ENCODE results near the gene REPS2.

The REPS2 gene

GRCh38 chrX:17025621-17026302 is 79.3 kb downstream of the REPS2 start:
- Histone ChIP-seq H3K4me1 (ENCODE audit: insufficient read depth, low read length) (peaks cover 8% of the 10 kb centered on the region), H3K27ac (ENCODE audit: low read depth, low read length) (no peak overlapping the region), H3K9ac (ENCODE audit: low read length) (no peak overlapping the region), H3K27me3 (ENCODE audit: control insufficient read depth in 1 of 2, insufficient read depth in 2 of 2, low read length in 2 of 2) (no peaks in the 10 kb centered on the region), H3K4me3 (ENCODE audit: low read depth in 1 of 2, low read length in 2 of 2) (no peak overlapping the region), H3K36me3 (ENCODE audit: insufficient read depth, low read length) (no peaks in the 10 kb centered on the region), H3K9me3 (ENCODE audit: low read length) (no peaks in the 10 kb centered on the region)

- peaks cover 3% of the 10 kb centered on the region for H3K4me1 ChIP-seq (ENCODE audit: insufficient read depth, low read length)
- H3K27me3 ChIP-seq (ENCODE audit: control insufficient read depth in 1 of 2, insufficient read depth in 2 of 2, low read length in 2 of 2), result no peaks in the 10 kb centered on the region
Measured at GRCh38 chrX:17027931-17028330, 81.5 kb downstream of the REPS2 start.

GRCh38 chrX:17028356-17028755 is 81.9 kb downstream of the REPS2 start:
- Histone ChIP-seq H3K36me3 (ENCODE audit: insufficient read depth, low read length) (no peaks in the 10 kb centered on the region), H3K27ac (ENCODE audit: low read depth, low read length) (no peak overlapping the region), H3K4me1 (ENCODE audit: insufficient read depth, low read length) (peaks cover 3% of the 10 kb centered on the region), H3K9ac (ENCODE audit: low read length) (no peak overlapping the region), H3K4me3 (ENCODE audit: low read depth in 1 of 2, low read length in 2 of 2) (no peak overlapping the region), H3K9me3 (ENCODE audit: low read length) (no peaks in the 10 kb centered on the region), H3K27me3 (ENCODE audit: control insufficient read depth in 1 of 2, insufficient read depth in 2 of 2, low read length in 2 of 2) (no peaks in the 10 kb centered on the region)

More at GRCh38 chrX:17027931-17028330, 81.5 kb downstream of the REPS2 start:
- no peak overlapping the region for H3K9ac ChIP-seq (ENCODE audit: low read length)
- H3K4me3 ChIP-seq (ENCODE audit: low read depth in 1 of 2, low read length in 2 of 2), result no peak overlapping the region
- no peaks in the 10 kb centered on the region for H3K9me3 ChIP-seq (ENCODE audit: low read length)
- H3K27ac ChIP-seq (ENCODE audit: low read depth, low read length), result no peak overlapping the region
- H3K36me3 ChIP-seq (ENCODE audit: insufficient read depth, low read length), result no peaks in the 10 kb centered on the region

GRCh38 chrX:17030092-17030491 is 83.6 kb downstream of the REPS2 start:
- H3K27ac ChIP-seq (ENCODE audit: low read depth, low read length), result no peak overlapping the region
- H3K9ac ChIP-seq (ENCODE audit: low read length), result no peak overlapping the region
- H3K36me3 ChIP-seq (ENCODE audit: insufficient read depth, low read length), result no peaks in the 10 kb centered on the region
- peaks cover 3% of the 10 kb centered on the region for H3K4me1 ChIP-seq (ENCODE audit: insufficient read depth, low read length)
- no peak overlapping the region for H3K4me3 ChIP-seq (ENCODE audit: low read depth in 1 of 2, low read length in 2 of 2)
- H3K9me3 ChIP-seq (ENCODE audit: low read length), result no peaks in the 10 kb centered on the region
- no peaks in the 10 kb centered on the region for H3K27me3 ChIP-seq (ENCODE audit: control insufficient read depth in 1 of 2, insufficient read depth in 2 of 2, low read length in 2 of 2)

- Histone ChIP-seq H3K27me3 (ENCODE audit: control insufficient read depth in 1 of 2, insufficient read depth in 2 of 2, low read length in 2 of 2) (no peaks in the 10 kb centered on the region), H3K9ac (ENCODE audit: low read length) (no peak overlapping the region), H3K4me3 (ENCODE audit: low read depth in 1 of 2, low read length in 2 of 2) (no peak overlapping the region), H3K9me3 (ENCODE audit: low read length) (no peaks in the 10 kb centered on the region), H3K4me1 (ENCODE audit: insufficient read depth, low read length) (peaks cover 3% of the 10 kb centered on the region), H3K27ac (ENCODE audit: low read depth, low read length) (no peak overlapping the region), H3K36me3 (ENCODE audit: insufficient read depth, low read length) (no peaks in the 10 kb centered on the region)
Measured at GRCh38 chrX:17030580-17031270, 84.3 kb downstream of the REPS2 start.

- no peaks in the 10 kb centered on the region for H3K27me3 ChIP-seq (ENCODE audit: control insufficient read depth in 1 of 2, insufficient read depth in 2 of 2, low read length in 2 of 2)
- H3K9ac ChIP-seq (ENCODE audit: low read length), result no peak overlapping the region
- H3K4me1 ChIP-seq (ENCODE audit: insufficient read depth, low read length), result peaks cover 3% of the 10 kb centered on the region
- H3K27ac ChIP-seq (ENCODE audit: low read depth, low read length), result no peak overlapping the region
- no peaks in the 10 kb centered on the region for H3K9me3 ChIP-seq (ENCODE audit: low read length)
- H3K36me3 ChIP-seq (ENCODE audit: insufficient read depth, low read length), result no peaks in the 10 kb centered on the region
- H3K4me3 ChIP-seq (ENCODE audit: low read depth in 1 of 2, low read length in 2 of 2), result no peak overlapping the region
Measured at GRCh38 chrX:17031827-17032226, 85.4 kb downstream of the REPS2 start.

- H3K36me3 ChIP-seq (ENCODE audit: insufficient read depth, low read length), result no peaks in the 10 kb centered on the region
- no peaks in the 10 kb centered on the region for H3K9me3 ChIP-seq (ENCODE audit: low read length)
- no peaks in the 10 kb centered on the region for H3K27me3 ChIP-seq (ENCODE audit: control insufficient read depth in 1 of 2, insufficient read depth in 2 of 2, low read length in 2 of 2)
- H3K4me3 ChIP-seq (ENCODE audit: low read depth in 1 of 2, low read length in 2 of 2), result no peak overlapping the region
- no peak overlapping the region for H3K27ac ChIP-seq (ENCODE audit: low read depth, low read length)
- H3K4me1 ChIP-seq (ENCODE audit: insufficient read depth, low read length), result peaks cover 3% of the 10 kb centered on the region
- H3K9ac ChIP-seq (ENCODE audit: low read length), result no peak overlapping the region
Measured at GRCh38 chrX:17032351-17032750, 85.9 kb downstream of the REPS2 start.

- Histone ChIP-seq H3K4me1 (ENCODE audit: insufficient read depth, low read length) (peaks cover 8% of the 10 kb centered on the region), H3K9ac (ENCODE audit: low read length) (no peak overlapping the region), H3K9me3 (ENCODE audit: low read length) (no peaks in the 10 kb centered on the region), H3K36me3 (ENCODE audit: insufficient read depth, low read length) (no peaks in the 10 kb centered on the region), H3K27me3 (ENCODE audit: control insufficient read depth in 1 of 2, insufficient read depth in 2 of 2, low read length in 2 of 2) (no peaks in the 10 kb centered on the region), H3K4me3 (ENCODE audit: low read depth in 1 of 2, low read length in 2 of 2) (no peak overlapping the region), H3K27ac (ENCODE audit: low read depth, low read length) (no peak overlapping the region)
Measured at GRCh38 chrX:17033225-17033624, 86.8 kb downstream of the REPS2 start.

- Histone ChIP-seq H3K36me3 (ENCODE audit: insufficient read depth, low read length) (no peaks in the 10 kb centered on the region), H3K27me3 (ENCODE audit: control insufficient read depth in 1 of 2, insufficient read depth in 2 of 2, low read length in 2 of 2) (no peaks in the 10 kb centered on the region), H3K9me3 (ENCODE audit: low read length) (no peaks in the 10 kb centered on the region), H3K4me1 (ENCODE audit: insufficient read depth, low read length) (peaks cover 23% of the 10 kb centered on the region), H3K4me3 (ENCODE audit: low read depth in 1 of 2, low read length in 2 of 2) (no peak overlapping the region), H3K27ac (ENCODE audit: low read depth, low read length) (no peak overlapping the region), H3K9ac (ENCODE audit: low read length) (no peak overlapping the region)
Measured at GRCh38 chrX:17035111-17035510, 88.7 kb downstream of the REPS2 start.

- Histone ChIP-seq H3K9ac (ENCODE audit: low read length) (no peak overlapping the region), H3K4me1 (ENCODE audit: insufficient read depth, low read length) (peaks cover 23% of the 10 kb centered on the region), H3K4me3 (ENCODE audit: low read depth in 1 of 2, low read length in 2 of 2) (no peak overlapping the region), H3K27ac (ENCODE audit: low read depth, low read length) (no peak overlapping the region), H3K9me3 (ENCODE audit: low read length) (no peaks in the 10 kb centered on the region), H3K27me3 (ENCODE audit: control insufficient read depth in 1 of 2, insufficient read depth in 2 of 2, low read length in 2 of 2) (no peaks in the 10 kb centered on the region), H3K36me3 (ENCODE audit: insufficient read depth, low read length) (no peaks in the 10 kb centered on the region)
Measured at GRCh38 chrX:17036171-17036961, 89.9 kb downstream of the REPS2 start.

- no peak overlapping the region for H3K4me3 ChIP-seq (ENCODE audit: low read depth in 1 of 2, low read length in 2 of 2)
- peak overlapping the region; percentile 22 for H3K27ac ChIP-seq (ENCODE audit: low read depth, low read length)
- peaks cover 35% of the 10 kb centered on the region for H3K4me1 ChIP-seq (ENCODE audit: insufficient read depth, low read length)
- H3K36me3 ChIP-seq (ENCODE audit: insufficient read depth, low read length), result no peaks in the 10 kb centered on the region
- no peak overlapping the region for H3K9ac ChIP-seq (ENCODE audit: low read length)
- no peaks in the 10 kb centered on the region for H3K9me3 ChIP-seq (ENCODE audit: low read length)
- H3K27me3 ChIP-seq (ENCODE audit: control insufficient read depth in 1 of 2, insufficient read depth in 2 of 2, low read length in 2 of 2), result no peaks in the 10 kb centered on the region
Measured at GRCh38 chrX:17038277-17038676, 91.8 kb downstream of the REPS2 start.
